ENCODE results near the gene SOWAHC. TPM values are rescaled to one million over a fixed set of nuclear protein-coding genes. Genes with fewer than 3 reads are reported as not detected.

The SOWAHC gene
- total and polyA plus RNA-seq, 2 of the 13 experiments (the other 11 are each of a cell fraction or from before 2014, with no cell fraction given), result 21.2 to 22.5 TPM

DNA sequence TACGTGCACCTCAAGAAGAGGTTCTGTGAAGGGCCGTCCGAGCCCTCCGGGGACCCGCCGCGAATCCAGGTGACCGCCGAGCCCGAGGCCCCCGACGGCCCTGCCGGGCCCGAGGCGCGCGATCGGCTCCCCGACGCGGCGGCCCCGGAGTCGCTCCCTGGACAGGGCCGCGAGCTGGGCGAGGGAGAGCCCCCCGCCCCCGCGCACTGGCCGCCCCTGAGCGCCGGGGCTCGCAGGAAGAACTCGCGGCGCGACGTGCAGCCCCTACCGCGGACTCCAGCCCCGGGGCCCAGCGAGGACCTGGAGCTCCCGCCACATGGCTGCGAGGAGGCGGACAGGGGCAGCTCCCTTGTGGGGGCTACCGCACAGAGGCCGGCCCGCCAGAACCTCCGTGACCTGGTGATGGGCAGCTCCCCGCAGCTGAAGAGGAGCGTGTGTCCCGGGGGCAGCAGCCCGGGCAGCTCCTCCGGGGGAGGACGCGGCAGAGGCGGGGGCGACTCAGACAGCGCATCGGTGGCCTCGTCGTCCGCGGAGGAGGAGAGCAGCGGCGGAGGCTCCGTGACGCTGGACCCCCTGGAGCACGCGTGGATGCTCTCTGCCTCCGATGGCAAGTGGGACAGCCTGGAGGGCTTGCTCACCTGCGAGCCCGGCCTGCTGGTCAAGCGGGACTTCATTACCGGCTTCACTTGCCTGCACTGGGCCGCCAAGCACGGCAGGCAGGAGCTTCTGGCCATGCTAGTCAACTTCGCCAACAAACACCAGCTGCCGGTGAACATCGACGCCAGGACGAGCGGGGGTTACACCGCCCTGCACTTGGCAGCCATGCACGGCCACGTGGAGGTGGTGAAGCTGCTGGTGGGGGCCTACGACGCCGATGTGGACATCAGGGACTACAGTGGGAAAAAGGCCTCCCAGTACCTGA lies 812 bp downstream of the SOWAHC start:
- Histone ChIP-seq H4K20me1 (ENCODE audit: insufficient read depth, low read length) (peaks cover 41% of the 10 kb centered on the region), H3K9ac (ENCODE audit: insufficient read depth, low read depth, low read length) (peak overlapping the region; percentile 89), H3K4me2 (ENCODE audit: low read depth, low read length) (peak overlapping the region; percentile 83), H3K36me3 (replicated peaks in 1 of 2; ENCODE audit: control insufficient read depth in 1 of 2, insufficient read depth in 2 of 2, low read length in 2 of 2) (no peaks in the 10 kb centered on the region; a peak in 1 of 5 replicates), H2AFZ (ENCODE audit: low read length) (no peak overlapping the region), H3K4me1 (ENCODE audit: insufficient read depth, low read length) (peaks cover 54% of the 10 kb centered on the region), H3K27me3 (ENCODE audit: control insufficient read depth in 1 of 2, insufficient read depth in 2 of 2, low read length in 2 of 2) (no peaks in the 10 kb centered on the region; a peak in 1 of 5 replicates), H3K79me2 (ENCODE audit: insufficient read depth, low read length) (peaks cover 86% of the 10 kb centered on the region), H3K9me3 (ENCODE audit: low read length) (no peaks in the 10 kb centered on the region), H3K27ac (ENCODE audit: extremely low read length, insufficient read depth, low read length) (peak overlapping the region; percentile 88), H3K4me3 (replicated peaks in 1 of 3; ENCODE audit: insufficient read depth in 1 of 3, low read depth in 2 of 3, low read length in 3 of 3) (peak overlapping the region; percentile 67 to 94 (median 80))
- peak; percentile 8 for ATAC-seq
- intact Hi-C loops (cut with micrococcal nuclease; ENCODE audit: unreplicated experiment) (loop anchor here (1.0 to 2.0 kb wide), 4 partner anchors 29 to 100 kb away; no protein-coding TSS in a partner anchor), in situ Hi-C loops (cut with HindIII; ENCODE audit: extremely low pct_ligation_motif_present, low pct_unique_long_range_greater_than_20kb) (loop anchor here (5.0 kb wide), 1 partner anchor 47 kb away; no protein-coding TSS in a partner anchor)
- no TSS peak for BruUV-seq (replicated peaks)
- CTCF ChIA-PET (ENCODE audit: low intra/inter-chr PET ratio, low total read pairs), result interaction anchor here (0.8 to 1.4 kb wide), 2 partner anchors 100 to 121 kb away, joined by 5 to 6 read pairs; no protein-coding TSS in a partner anchor
- WGBS (ENCODE audit: low lambda C conversion rate), result 2% methylated on average over 35 of the region's 90 CpGs
- POLR2A ChIA-PET, result interaction anchor here (0.8 to 5.1 kb wide), 22 partner anchors 8 to 99 kb away, joined by 3 to 132 read pairs (median 12); no protein-coding TSS in a partner anchor
- no peak for FAIRE-seq
- no peak for DNase-seq (ENCODE audit: low spot score)
- TF ChIP-seq TEAD2 (CRISPR knock-in tag; IDR thresholded peaks at IDR 0.05) (no peak), ZNF451 (CRISPR knock-in tag; IDR thresholded peaks at IDR 0.05) (0 out of 2 replicates have a peak, but pooled peaks have one; percentile 71), NPAS2 (CRISPR knock-in tag; IDR thresholded peaks at IDR 0.05; ENCODE audit: borderline replicate concordance) (no peak), NCOR1 (IDR thresholded peaks at IDR 0.05; ENCODE audit: borderline replicate concordance, low read length) (no peak), AHR (CRISPR knock-in tag; IDR thresholded peaks at IDR 0.05) (peak; percentile 43; the same call in 1 of the 2 replicates), ZBTB3 (CRISPR knock-in tag; IDR thresholded peaks at IDR 0.05; ENCODE audit: borderline replicate concordance, low read depth) (0 out of 2 replicates have a peak, but pooled peaks have one; percentile 66), HNRNPLL (IDR thresholded peaks at IDR 0.05; ENCODE audit: low read depth, low read length, poor library complexity, severe bottlenecking) (no peak), ZNF558 (CRISPR knock-in tag; IDR thresholded peaks at IDR 0.05; ENCODE audit: borderline replicate concordance) (0 out of 2 replicates have a peak, but pooled peaks have one; percentile 58)
- TF ChIP-seq, protein P1, sequence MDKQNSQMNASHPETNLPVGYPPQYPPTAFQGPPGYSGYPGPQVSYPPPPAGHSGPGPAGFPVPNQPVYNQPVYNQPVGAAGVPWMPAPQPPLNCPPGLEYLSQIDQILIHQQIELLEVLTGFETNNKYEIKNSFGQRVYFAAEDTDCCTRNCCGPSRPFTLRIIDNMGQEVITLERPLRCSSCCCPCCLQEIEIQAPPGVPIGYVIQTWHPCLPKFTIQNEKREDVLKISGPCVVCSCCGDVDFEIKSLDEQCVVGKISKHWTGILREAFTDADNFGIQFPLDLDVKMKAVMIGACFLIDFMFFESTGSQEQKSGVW (CRISPR knock-in tag; IDR thresholded peaks at IDR 0.05; ENCODE audit: borderline replicate concordance), result peak; percentile 14; the same call in 1 of the 2 replicates
- TF ChIP-seq, protein P2, sequence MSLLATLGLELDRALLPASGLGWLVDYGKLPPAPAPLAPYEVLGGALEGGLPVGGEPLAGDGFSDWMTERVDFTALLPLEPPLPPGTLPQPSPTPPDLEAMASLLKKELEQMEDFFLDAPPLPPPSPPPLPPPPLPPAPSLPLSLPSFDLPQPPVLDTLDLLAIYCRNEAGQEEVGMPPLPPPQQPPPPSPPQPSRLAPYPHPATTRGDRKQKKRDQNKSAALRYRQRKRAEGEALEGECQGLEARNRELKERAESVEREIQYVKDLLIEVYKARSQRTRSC (CRISPR knock-in tag; IDR thresholded peaks at IDR 0.05; ENCODE audit: low read depth), result peak; percentile 92; the same call in 1 of the 2 replicates
- TF ChIP-seq, protein P3, sequence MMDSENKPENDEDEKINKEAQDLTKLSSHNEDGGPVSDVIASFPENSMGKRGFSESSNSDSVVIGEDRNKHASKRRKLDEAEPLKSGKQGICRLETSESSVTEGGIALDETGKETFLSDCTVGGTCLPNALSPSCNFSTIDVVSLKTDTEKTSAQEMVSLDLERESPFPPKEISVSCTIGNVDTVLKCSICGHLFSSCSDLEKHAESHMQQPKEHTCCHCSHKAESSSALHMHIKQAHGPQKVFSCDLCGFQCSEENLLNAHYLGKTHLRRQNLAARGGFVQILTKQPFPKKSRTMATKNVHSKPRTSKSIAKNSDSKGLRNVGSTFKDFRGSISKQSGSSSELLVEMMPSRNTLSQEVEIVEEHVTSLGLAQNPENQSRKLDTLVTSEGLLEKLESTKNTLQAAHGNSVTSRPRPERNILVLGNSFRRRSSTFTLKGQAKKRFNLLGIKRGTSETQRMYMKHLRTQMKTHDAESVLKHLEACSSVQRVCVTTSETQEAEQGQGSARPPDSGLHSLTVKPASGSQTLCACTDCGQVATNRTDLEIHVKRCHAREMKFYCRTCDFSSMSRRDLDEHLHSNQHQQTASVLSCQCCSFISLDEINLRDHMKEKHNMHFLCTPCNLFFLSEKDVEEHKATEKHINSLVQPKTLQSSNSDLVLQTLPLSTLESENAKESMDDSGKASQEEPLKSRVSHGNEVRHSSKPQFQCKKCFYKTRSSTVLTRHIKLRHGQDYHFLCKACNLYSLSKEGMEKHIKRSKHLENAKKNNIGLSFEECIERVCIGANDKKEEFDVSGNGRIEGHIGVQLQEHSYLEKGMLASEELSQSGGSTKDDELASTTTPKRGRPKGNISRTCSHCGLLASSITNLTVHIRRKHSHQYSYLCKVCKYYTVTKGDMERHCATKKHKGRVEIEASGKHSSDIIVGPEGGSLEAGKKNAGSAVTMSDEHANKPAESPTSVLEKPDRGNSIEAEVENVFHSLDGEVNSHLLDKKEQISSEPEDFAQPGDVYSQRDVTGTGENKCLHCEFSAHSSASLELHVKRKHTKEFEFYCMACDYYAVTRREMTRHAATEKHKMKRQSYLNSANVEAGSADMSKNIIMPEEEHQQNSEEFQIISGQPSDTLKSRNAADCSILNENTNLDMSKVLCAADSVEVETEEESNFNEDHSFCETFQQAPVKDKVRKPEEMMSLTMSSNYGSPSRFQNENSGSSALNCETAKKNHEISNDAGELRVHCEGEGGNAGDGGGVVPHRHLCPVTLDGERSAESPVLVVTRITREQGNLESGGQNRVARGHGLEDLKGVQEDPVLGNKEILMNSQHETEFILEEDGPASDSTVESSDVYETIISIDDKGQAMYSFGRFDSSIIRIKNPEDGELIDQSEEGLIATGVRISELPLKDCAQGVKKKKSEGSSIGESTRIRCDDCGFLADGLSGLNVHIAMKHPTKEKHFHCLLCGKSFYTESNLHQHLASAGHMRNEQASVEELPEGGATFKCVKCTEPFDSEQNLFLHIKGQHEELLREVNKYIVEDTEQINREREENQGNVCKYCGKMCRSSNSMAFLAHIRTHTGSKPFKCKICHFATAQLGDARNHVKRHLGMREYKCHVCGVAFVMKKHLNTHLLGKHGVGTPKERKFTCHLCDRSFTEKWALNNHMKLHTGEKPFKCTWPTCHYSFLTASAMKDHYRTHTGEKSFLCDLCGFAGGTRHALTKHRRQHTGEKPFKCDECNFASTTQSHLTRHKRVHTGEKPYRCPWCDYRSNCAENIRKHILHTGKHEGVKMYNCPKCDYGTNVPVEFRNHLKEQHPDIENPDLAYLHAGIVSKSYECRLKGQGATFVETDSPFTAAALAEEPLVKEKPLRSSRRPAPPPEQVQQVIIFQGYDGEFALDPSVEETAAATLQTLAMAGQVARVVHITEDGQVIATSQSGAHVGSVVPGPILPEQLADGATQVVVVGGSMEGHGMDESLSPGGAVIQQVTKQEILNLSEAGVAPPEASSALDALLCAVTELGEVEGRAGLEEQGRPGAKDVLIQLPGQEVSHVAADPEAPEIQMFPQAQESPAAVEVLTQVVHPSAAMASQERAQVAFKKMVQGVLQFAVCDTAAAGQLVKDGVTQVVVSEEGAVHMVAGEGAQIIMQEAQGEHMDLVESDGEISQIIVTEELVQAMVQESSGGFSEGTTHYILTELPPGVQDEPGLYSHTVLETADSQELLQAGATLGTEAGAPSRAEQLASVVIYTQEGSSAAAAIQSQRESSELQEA (CRISPR knock-in tag; IDR thresholded peaks at IDR 0.05; ENCODE audit: not compliant biosample characterization), result peak; percentile 47
